ENCODE data around the gene CSRP3.

- TF ChIP-seq GATA2 (IDR thresholded peaks at IDR 0.05; ENCODE audit: low read depth, low read length): no peak
- no peak for TF ChIP-seq GATA3 (IDR thresholded peaks at IDR 0.05; ENCODE audit: low read depth, low read length)
These were observed 8.0 kb upstream of the CSRP3 start for GRCh38 chr11:19209617-19210370.

Data from SH-SY5Y (cell line).